DND-41 (cell line): ENCODE measurements around the gene TMBIM6.
"Not testable (repeated sequence)": the region's sequence is repeated elsewhere in the genome, so short reads cannot be mapped to it uniquely, and the experiment has no call there.

ENCODE experiments used
- ATAC-seq: fragments of 200-7000 bp; cut with Tn5 transposase; 3 replicates; pipeline ENCODE4 v1.9.1; 2021; ENCODE audit warnings: low read depth; ENCODE audit not compliant: insufficient read depth
- DNase-seq: peaks from one replicate; pipeline ENCODE4 v3.0.0-alpha.2; 2020
- H2AFZ ChIP-seq: 2 replicates; pipeline ENCODE4 v1.6.0; 2012; ENCODE audit warnings: low read depth, low read length
- H3K27ac ChIP-seq: 2 replicates; pipeline ENCODE4 v1.5.1; 2012; ENCODE audit warnings: low read length, inconsistent platforms
- H3K27me3 ChIP-seq: fragments of 200-600 bp; sonication (generic); 2 replicates; pipeline ENCODE4 v1.6.0; 2012; ENCODE audit warnings: low read length, mild to moderate bottlenecking, inconsistent platforms; ENCODE audit not compliant: insufficient read depth, poor library complexity
- H3K36me3 ChIP-seq: 2 replicates; pipeline ENCODE4 v1.5.1; 2012; ENCODE audit warnings: low read length, inconsistent platforms; ENCODE audit not compliant: insufficient read depth
- H3K4me1 ChIP-seq: 2 replicates; pipeline ENCODE4 v1.5.1; 2012; ENCODE audit warnings: mild to moderate bottlenecking, low read length; ENCODE audit not compliant: insufficient read depth
- H3K4me2 ChIP-seq: 2 replicates; pipeline ENCODE4 v1.6.0; 2012; ENCODE audit warnings: mild to moderate bottlenecking, moderate library complexity, low read length, inconsistent platforms; ENCODE audit not compliant: insufficient read depth
- H3K4me3 ChIP-seq, 2 experiments: fragments of 200-600 bp in 1 of 2; shearing (Covaris generic) in 1 of 2; 2 replicates each; pipeline ENCODE4 v1.5.1; 2012 to 2016; ENCODE audit warnings: inconsistent platforms in 2 of 2, low read length in 2 of 2, mild to moderate bottlenecking in 2 of 2, low read depth in 1 of 2, moderate library complexity in 1 of 2
- H3K79me2 ChIP-seq: 2 replicates; pipeline ENCODE4 v1.6.0; 2012; ENCODE audit warnings: low read length, inconsistent platforms; ENCODE audit not compliant: insufficient read depth
- H3K9ac ChIP-seq: 2 replicates; pipeline ENCODE4 v1.6.0; 2012; ENCODE audit warnings: low read depth, mild to moderate bottlenecking, inconsistent platforms, low read length, moderate library complexity
- H3K9me3 ChIP-seq: 2 replicates; pipeline ENCODE4 v1.5.1; 2012; ENCODE audit warnings: low read length, moderate library complexity, mild to moderate bottlenecking, inconsistent platforms; ENCODE audit not compliant: insufficient read depth, severe bottlenecking
- H4K20me1 ChIP-seq: 2 replicates; pipeline ENCODE4 v1.6.0; 2012; ENCODE audit warnings: low read length; ENCODE audit not compliant: insufficient read depth
- CTCF ChIP-seq: IDR thresholded peaks from 2 replicates; pipeline ENCODE4 v1.5.1; 2012; ENCODE audit warnings: borderline replicate concordance, low read length, moderate library complexity, mild to moderate bottlenecking; ENCODE audit not compliant: poor library complexity, severe bottlenecking; ENCODE audit errors: extremely low read depth
- EZH2 ChIP-seq: IDR thresholded peaks from 3 replicates; pipeline ENCODE4 v1.6.1; 2012; ENCODE audit warnings: borderline replicate concordance, low read depth, mild to moderate bottlenecking, moderate library complexity, low read length, inconsistent platforms; ENCODE audit not compliant: severe bottlenecking

TMBIM6 gene

GRCh38 chr12:49707812-49708147, 33.6 kb upstream of the TMBIM6 start:
- Histone ChIP-seq H3K9me3 (no peaks in the 10 kb centered on the region), H3K9ac (peak overlapping the region; percentile 46), H3K27me3 (peaks cover 5% of the 10 kb centered on the region), H2AFZ (peak overlapping the region; percentile 71), H3K27ac (no peak overlapping the region; the same call in 1 of the 2 replicates), H4K20me1 (0 out of 2 replicates have a peak, but pooled peaks cover 8% of the 10 kb centered on the region), H3K79me2 (peaks cover 39% of the 10 kb centered on the region), H3K4me3 (peak overlapping the region in 1 of 2 experiments; percentile 30; a peak in 1 of 4 replicates), H3K36me3 (no peaks in the 10 kb centered on the region), H3K4me2 (peak overlapping the region; percentile 60), H3K4me1 (peaks cover 32% of the 10 kb centered on the region)
- ATAC-seq, result peak; percentile 4; the same call in 2 of the 3 replicates
- no peak for DNase-seq
- TF ChIP-seq EZH2 (no peak), CTCF (no peak)

GRCh38 chr12:49708851-49709250, 32.5 kb upstream of the TMBIM6 start:
- Histone ChIP-seq H3K79me2 (peaks cover 28% of the 10 kb centered on the region), H3K9ac (no peak overlapping the region), H3K36me3 (no peaks in the 10 kb centered on the region), H3K9me3 (no peaks in the 10 kb centered on the region), H3K4me3 (no peak overlapping the region), H3K4me2 (no peak overlapping the region), H3K27ac (no peak overlapping the region), H3K27me3 (peaks cover 5% of the 10 kb centered on the region), H3K4me1 (peaks cover 27% of the 10 kb centered on the region), H4K20me1 (no peaks in the 10 kb centered on the region), H2AFZ (no peak overlapping the region)
- ATAC-seq (no peak), DNase-seq (no peak)
- TF ChIP-seq CTCF (no peak), EZH2 (no peak)

- DNase-seq, H2AFZ ChIP-seq, H3K79me2 ChIP-seq, ATAC-seq, H3K27ac ChIP-seq, H3K4me3 ChIP-seq, H3K36me3 ChIP-seq, H3K4me1 ChIP-seq, H3K9me3 ChIP-seq, H3K9ac ChIP-seq, H3K27me3 ChIP-seq, H4K20me1 ChIP-seq, H3K4me2 ChIP-seq: not testable (repeated sequence)
These were observed 27.4 kb upstream of the TMBIM6 start for GRCh38 chr12:49713952-49714351.

GRCh38 chr12:49716553-49716952, 24.8 kb upstream of the TMBIM6 start:
- no peak for ATAC-seq
- Histone ChIP-seq H4K20me1 (no peaks in the 10 kb centered on the region), H3K4me1 (no peaks in the 10 kb centered on the region), H3K27me3 (no peaks in the 10 kb centered on the region), H3K9me3 (no peaks in the 10 kb centered on the region), H3K4me2 (no peak overlapping the region), H3K36me3 (no peaks in the 10 kb centered on the region), H3K9ac (no peak overlapping the region), H3K79me2 (no peaks in the 10 kb centered on the region), H2AFZ (no peak overlapping the region), H3K4me3 (no peak overlapping the region), H3K27ac (no peak overlapping the region)
- no peak for DNase-seq
- TF ChIP-seq EZH2 (no peak), CTCF (no peak)

- not testable (repeated sequence) for DNase-seq, H2AFZ ChIP-seq, H3K4me2 ChIP-seq, H3K36me3 ChIP-seq, H3K79me2 ChIP-seq, H3K4me1 ChIP-seq, H3K4me3 ChIP-seq, H4K20me1 ChIP-seq, ATAC-seq, H3K9me3 ChIP-seq, H3K9ac ChIP-seq, H3K27ac ChIP-seq, H3K27me3 ChIP-seq
These were observed 23.6 kb upstream of the TMBIM6 start for GRCh38 chr12:49717800-49718199.
